AG20443 (cell line): ENCODE measurements around the gene NR1H2.

Experiments
- DNase-seq: peaks from one replicate; pipeline ENCODE4 v3.0.0; 2012; ENCODE audit warnings: low spot score, mixed read lengths

The NR1H2 gene

DNA sequence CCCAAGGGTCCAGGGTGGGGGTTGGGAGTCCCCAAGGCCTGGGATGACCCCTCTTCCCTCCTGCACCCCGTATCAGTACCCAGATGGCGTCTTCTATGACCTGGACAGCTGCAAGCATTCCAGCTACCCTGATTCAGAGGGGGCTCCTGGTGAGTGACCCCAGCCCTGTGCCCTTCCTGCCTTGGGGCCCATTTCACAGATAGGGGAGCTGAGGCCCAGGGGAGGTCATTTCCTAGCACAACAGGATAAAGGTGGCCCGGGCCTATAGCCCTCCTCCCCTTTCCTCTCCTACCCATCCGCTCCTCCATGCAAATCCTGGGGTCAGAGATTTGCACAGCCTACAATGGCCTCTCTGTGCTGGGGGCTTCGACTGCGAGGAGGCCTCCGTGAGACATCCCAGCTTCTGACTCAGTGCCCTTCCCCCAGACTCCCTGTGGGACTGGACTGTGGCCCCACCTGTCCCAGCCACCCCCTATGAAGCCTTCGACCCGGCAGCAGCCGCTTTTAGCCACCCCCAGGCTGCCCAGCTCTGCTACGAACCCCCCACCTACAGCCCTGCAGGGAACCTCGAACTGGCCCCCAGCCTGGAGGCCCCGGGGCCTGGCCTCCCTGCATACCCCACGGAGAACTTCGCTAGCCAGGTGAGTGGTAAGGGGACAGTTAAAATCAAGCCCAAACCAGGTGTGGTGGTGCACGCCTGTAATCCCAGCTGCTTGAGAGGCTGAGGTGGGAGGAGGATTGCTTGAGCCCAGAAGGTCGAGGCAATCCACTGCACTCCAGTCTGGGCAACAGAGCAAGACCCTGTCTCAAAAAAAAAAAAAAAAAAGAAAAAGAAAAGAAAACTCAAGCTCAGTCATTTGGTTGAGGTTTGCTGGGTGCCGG, 46.4 kb downstream of the NR1H2 start:
- DNase-seq = no peak

DNA sequence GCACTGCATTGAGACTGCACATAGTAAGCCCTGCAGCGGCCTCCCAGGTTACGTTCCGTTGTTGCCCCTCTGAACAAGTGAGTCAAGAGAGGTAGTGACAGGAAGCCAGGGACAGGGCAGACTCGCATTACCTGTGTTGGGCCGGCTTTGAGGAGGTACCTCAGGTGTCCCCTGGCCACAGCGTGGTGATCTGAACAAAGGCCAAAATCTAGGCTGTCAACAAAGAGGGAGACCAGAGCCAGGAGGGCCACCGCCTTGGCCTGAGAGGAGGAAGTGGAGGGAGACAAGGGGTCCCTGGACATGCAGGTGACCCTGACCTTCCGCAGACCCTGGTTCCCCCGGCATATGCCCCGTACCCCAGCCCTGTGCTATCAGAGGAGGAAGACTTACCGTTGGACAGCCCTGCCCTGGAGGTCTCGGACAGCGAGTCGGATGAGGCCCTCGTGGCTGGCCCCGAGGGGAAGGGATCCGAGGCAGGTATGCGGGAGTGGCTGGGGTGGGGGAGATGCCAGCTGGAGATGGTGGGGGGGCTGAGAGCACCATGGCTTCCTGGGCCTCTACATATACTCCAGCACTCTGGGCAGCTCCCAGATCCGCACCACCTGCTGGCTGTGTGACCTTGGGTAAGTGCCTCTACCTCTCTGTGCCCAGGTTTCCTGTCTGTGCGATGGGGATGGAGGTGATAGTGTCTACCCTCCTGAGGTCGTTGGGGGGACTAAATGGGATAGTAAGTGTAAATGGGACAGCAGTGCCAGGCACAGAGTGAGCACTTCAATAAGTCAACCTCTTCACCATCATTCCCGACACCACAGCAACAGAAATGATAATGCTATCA, 47.2 kb downstream of the NR1H2 start:
- no peak for DNase-seq

DNA sequence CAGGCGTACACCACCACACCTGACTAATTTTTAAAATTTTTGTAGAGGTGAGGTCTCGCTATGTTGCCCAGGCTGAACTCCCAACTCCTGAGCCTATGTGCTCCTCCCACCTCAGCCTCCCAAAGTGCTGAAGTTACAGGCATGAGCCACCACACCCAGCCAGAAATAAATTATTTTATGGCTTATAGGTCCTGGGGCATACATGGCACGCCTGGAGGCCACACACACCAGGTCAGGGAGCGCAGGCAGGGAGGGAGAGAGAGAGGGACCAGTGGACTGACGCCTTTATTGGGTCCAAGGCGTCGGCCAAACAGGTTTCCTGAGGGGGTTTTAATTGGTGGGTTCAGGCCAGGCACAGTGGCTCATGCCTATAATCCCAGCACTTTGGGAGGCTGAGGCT, 49.3 kb downstream of the NR1H2 start:
- no peak for DNase-seq

- no peak for DNase-seq
Measured at GRCh38 chr19:50427318-50427925, 51.2 kb downstream of the NR1H2 start.

DNA sequence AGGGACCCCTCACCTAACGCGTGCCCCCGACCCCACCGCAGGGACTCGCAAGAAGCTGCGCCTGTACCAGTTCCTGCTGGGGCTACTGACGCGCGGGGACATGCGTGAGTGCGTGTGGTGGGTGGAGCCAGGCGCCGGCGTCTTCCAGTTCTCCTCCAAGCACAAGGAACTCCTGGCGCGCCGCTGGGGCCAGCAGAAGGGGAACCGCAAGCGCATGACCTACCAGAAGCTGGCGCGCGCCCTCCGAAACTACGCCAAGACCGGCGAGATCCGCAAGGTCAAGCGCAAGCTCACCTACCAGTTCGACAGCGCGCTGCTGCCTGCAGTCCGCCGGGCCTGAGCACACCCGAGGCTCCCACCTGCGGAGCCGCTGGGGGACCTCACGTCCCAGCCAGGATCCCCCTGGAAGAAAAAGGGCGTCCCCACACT, 51.8 kb downstream of the NR1H2 start:
- peak; percentile 87 for DNase-seq

- no peak for DNase-seq
Measured at GRCh38 chr19:50428772-50429463, 52.7 kb downstream of the NR1H2 start.

- no peak for DNase-seq
Measured at GRCh38 chr19:50430888-50431342, 54.7 kb downstream of the NR1H2 start.

DNA sequence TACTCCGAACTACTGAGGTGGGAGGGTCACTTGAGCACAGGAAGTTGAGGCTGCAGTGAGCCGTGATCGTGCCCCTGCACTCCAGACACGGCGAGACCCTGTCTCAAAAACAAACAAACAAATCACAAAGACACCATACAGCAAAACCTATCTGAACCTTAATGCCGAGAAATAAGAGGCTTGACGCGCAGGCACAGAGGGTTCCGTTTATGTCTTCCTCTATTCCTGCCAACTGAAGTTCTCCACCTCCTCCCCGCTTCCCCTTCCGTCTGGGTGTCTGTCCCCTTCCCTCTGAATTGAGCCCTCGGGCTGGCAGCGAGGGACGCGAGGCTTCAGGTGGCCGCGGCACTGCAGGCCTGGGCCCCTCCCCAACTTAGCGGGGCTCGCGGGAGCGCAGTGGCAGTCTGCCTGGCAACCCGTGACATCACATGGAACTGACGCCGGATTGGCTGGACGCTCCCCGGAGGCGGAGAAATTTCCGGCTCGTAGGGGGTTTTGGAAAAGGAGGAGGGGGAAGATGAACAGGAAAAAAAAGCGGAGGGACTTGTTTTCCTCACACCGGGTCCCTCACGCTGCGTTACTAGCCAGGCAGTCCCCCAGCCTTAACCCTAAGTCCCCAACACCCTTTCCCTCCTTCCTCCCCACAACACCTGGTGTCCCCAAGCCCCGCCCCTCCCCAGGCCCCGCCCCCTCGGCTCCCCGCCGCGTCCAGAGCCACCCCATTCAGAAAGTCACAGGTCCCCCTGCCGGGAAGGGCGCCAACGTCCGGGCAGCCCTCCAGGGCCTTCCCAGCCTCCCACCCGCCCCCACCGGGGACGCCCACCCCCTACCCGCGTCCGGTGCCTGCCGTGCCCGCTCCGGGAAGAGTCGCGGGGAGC, 55.3 kb downstream of the NR1H2 start:
- DNase-seq = peak; percentile 94

DNA sequence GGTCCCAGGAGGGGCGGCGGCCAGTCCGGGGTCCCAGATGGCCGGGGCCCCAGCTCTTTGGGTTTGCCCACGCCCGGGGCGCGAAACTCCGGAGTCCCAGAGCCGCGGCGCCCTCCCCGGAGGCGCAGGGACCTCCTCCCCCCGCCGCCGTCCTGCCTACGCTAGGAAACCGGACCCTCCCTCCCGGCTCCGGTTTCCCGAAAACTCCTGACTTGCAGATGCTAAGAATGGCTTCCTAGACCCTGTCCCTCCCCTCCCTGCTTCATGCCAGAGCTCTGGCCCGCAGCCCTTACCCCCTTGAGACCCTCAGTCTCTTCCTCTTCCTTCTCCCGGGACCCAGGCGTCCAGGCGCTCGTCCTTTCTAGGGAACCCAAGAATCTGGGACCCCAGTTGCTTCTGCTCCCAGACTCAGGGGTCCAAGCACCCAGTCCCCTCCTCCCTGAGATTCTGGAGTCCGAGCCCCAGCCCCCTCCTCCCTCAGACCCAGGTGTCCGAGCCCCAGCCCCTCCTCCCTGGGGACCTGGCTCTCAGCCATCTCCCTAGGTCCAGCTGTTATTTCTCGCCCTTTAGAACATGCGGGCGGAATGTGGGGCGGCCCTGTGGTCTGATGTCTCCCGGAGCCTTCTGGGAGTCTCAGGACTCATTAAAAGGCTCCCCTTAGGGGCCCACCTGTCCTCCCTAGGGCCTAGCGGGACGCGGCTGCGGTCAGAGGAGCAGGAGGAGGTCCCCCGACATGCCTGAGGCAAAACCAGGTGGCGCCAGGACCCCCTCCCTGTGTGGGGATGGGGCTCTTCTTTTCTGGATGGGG, 56.2 kb downstream of the NR1H2 start, which contains the start of gene MYBPC2:
Gene MYBPC2 (plus strand): TSS at position 672 of the 808 bp plus-strand sequence. CDS start 62 bp downstream, at position 734.
- no peak for DNase-seq
